Activated CD8-positive, alpha-beta memory T cell treated with anti-CD3 and anti-CD28 coated beads, Interleukin-2, amount 50 U/mL, for 24 hours (primary cell): ENCODE measurements around the gene CTXN3.
"Not testable (repeated sequence)": the region's sequence is repeated elsewhere in the genome, so short reads cannot be mapped to it uniquely, and the experiment has no call there.

Experiments used
- DNase-seq: peaks from one replicate; pipeline ENCODE4 v3.0.0-alpha.2; 2020; ENCODE audit errors: extremely low read depth

Gene CTXN3

GRCh38 chr5:127650649-127651048, 1.8 kb downstream of the CTXN3 start:
- DNase-seq: no peak

- no peak for DNase-seq
Observed at GRCh38 chr5:127652952-127653611, 4.2 kb downstream of the CTXN3 start.

- DNase-seq: no peak
Observed at GRCh38 chr5:127656825-127657224, 7.9 kb downstream of the CTXN3 start.

GRCh38 chr5:127660047-127660733, 11.3 kb downstream of the CTXN3 start:
- DNase-seq: no peak

GRCh38 chr5:127664093-127664492, 15.2 kb downstream of the CTXN3 start:
- no peak for DNase-seq

GRCh38 chr5:127665641-127666040, 16.8 kb downstream of the CTXN3 start:
- DNase-seq: no peak

GRCh38 chr5:127666043-127666716, 17.3 kb downstream of the CTXN3 start:
- no peak for DNase-seq

GRCh38 chr5:127667926-127668325, 19.0 kb downstream of the CTXN3 start:
- no peak for DNase-seq

GRCh38 chr5:127671218-127671617, 22.3 kb downstream of the CTXN3 start:
- no peak for DNase-seq

GRCh38 chr5:127673117-127673800, 24.4 kb downstream of the CTXN3 start:
- no peak for DNase-seq

- not testable (repeated sequence) for DNase-seq
Observed at GRCh38 chr5:127676951-127677350, 28.1 kb downstream of the CTXN3 start.

GRCh38 chr5:127679691-127680330, 30.9 kb downstream of the CTXN3 start:
- DNase-seq: not testable (repeated sequence)

GRCh38 chr5:127680595-127680994, 31.7 kb downstream of the CTXN3 start:
- DNase-seq: no peak

- DNase-seq: no peak
Observed at GRCh38 chr5:127683008-127683407, 34.1 kb downstream of the CTXN3 start.

GRCh38 chr5:127684726-127685467, 36.0 kb downstream of the CTXN3 start:
- DNase-seq: no peak

GRCh38 chr5:127685662-127686061, 36.8 kb downstream of the CTXN3 start:
- no peak for DNase-seq

- no peak for DNase-seq
Observed at GRCh38 chr5:127686424-127686823, 37.5 kb downstream of the CTXN3 start.

- DNase-seq: no peak
Observed at GRCh38 chr5:127694518-127695171, 45.8 kb downstream of the CTXN3 start.

- no peak for DNase-seq
Observed at GRCh38 chr5:127695346-127695745, 46.5 kb downstream of the CTXN3 start.

- no peak for DNase-seq
Observed at GRCh38 chr5:127696683-127697082, 47.8 kb downstream of the CTXN3 start.
